Erythroblast (primary cell): ENCODE measurements around the gene TSC2.

Source experiments
- GATA1 ChIP-seq: IDR thresholded peaks from 2 replicates; pipeline ENCODE4 v1.6.1; 2011; ENCODE audit warnings: low read depth, mild to moderate bottlenecking, control low read depth, low read length, moderate library complexity
- POLR2A ChIP-seq: IDR thresholded peaks from 2 replicates; pipeline ENCODE4 v1.6.1; 2011; ENCODE audit warnings: mild to moderate bottlenecking, low read length

GRCh38 chr16:2007081-2007836 is 40.5 kb upstream of the TSC2 start:
- TF ChIP-seq POLR2A (no peak), GATA1 (no peak)
